Measurements from ENCODE around the gene WSB2. TPM values are rescaled to one million over a fixed set of nuclear protein-coding genes. Genes with fewer than 3 reads are reported as not detected.

The WSB2 gene
- total RNA-seq, 1 experiment from 2014 or later: 193 TPM

DNA sequence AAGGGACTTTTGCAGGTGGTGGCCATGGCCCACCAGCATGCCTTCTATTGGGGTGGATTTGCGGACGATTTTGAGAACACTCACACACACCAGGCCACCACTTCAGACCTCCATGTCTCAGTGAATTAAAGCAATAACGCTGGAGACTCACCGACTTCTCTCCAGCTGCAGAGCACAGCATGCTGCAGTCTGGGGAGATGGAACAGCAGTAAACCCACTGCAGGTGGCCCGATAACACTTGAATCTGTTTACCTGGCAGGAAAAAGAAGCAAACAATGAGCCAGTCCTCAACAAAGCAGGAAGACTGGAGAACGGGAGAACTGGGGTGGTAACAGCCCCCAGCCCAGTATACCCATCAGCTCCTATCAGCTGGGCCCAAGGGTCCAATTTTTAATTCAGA is 22.8 kb downstream of the WSB2 start:
- ChIA-PET CTCF (no interaction called here), POLR2A (no interaction called here)
- ATAC-seq (no peak), DNase-seq (ENCODE audit: low read depth, low spot score) (no peak)
- intact Hi-C loops (cut with micrococcal nuclease; ENCODE audit: unreplicated experiment): no loop called here
- peaks cover 43% of the 10 kb centered on the region for H3K36me3 ChIP-seq (ENCODE audit: control insufficient read depth, insufficient read depth, low read length)
- H3K9me3 ChIP-seq (ENCODE audit: control insufficient read depth, insufficient read depth, low read depth, low read length): no peaks in the 10 kb centered on the region
- 0 out of 2 replicates have a peak, but pooled peaks cover 5% of the 10 kb centered on the region for H3K4me1 ChIP-seq (ENCODE audit: control insufficient read depth, insufficient read depth, low read length)
- no peak overlapping the region for H3K27ac ChIP-seq (ENCODE audit: low read length)
- in situ Hi-C loops (cut with HindIII; ENCODE audit: low pct_unique_long_range_greater_than_20kb, low sequenced_read_pairs): no loop called here
- TF ChIP-seq REST (IDR thresholded peaks at IDR 0.05; ENCODE audit: insufficient read depth in 1 of 2, low read depth in 2 of 2, low read length in 1 of 2) (no peak), POLR2AphosphoS5 (IDR thresholded peaks at IDR 0.05; ENCODE audit: low read depth, low read length) (no peak), SIN3A (IDR thresholded peaks at IDR 0.05; ENCODE audit: borderline replicate concordance, insufficient read depth, low read depth, low read length) (no peak), TCF7L2 (IDR thresholded peaks at IDR 0.05; ENCODE audit: low read depth, low read length) (no peak)
- no TSS peak for BruUV-seq (replicated peaks)
- no peak overlapping the region for H3K4me3 ChIP-seq (ENCODE audit: low read depth in 2 of 2, low read length in 2 of 2)
- H3K27me3 ChIP-seq (ENCODE audit: control insufficient read depth, insufficient read depth, low read length): no peaks in the 10 kb centered on the region

GRCh38 chr12:118036672-118037411 is 24.1 kb downstream of the WSB2 start:
- ATAC-seq (no peak), DNase-seq (ENCODE audit: low read depth, low spot score) (no peak)
- in situ Hi-C loops (cut with HindIII; ENCODE audit: low pct_unique_long_range_greater_than_20kb, low sequenced_read_pairs) (no loop called here), intact Hi-C loops (cut with micrococcal nuclease; ENCODE audit: unreplicated experiment) (no loop called here)
- no peaks in the 10 kb centered on the region for H3K9me3 ChIP-seq (ENCODE audit: control insufficient read depth, insufficient read depth, low read depth, low read length)
- POLR2A ChIA-PET: no interaction called here
- no peaks in the 10 kb centered on the region for H3K27me3 ChIP-seq (ENCODE audit: control insufficient read depth, insufficient read depth, low read length)
- H3K36me3 ChIP-seq (ENCODE audit: control insufficient read depth, insufficient read depth, low read length): peaks cover 50% of the 10 kb centered on the region
- TF ChIP-seq TCF7L2 (IDR thresholded peaks at IDR 0.05; ENCODE audit: low read depth, low read length): no peak
- no peak for TF ChIP-seq REST (IDR thresholded peaks at IDR 0.05; ENCODE audit: insufficient read depth in 1 of 2, low read depth in 2 of 2, low read length in 1 of 2)
- no peak for TF ChIP-seq CTCF (IDR thresholded peaks at IDR 0.05)
- no peak for TF ChIP-seq SIN3A (IDR thresholded peaks at IDR 0.05; ENCODE audit: borderline replicate concordance, insufficient read depth, low read depth, low read length)
- TF ChIP-seq POLR2AphosphoS5 (IDR thresholded peaks at IDR 0.05; ENCODE audit: low read depth, low read length): no peak
- CTCF ChIA-PET: no interaction called here
- BruUV-seq (replicated peaks): no TSS peak
- H3K4me1 ChIP-seq (ENCODE audit: control insufficient read depth, insufficient read depth, low read length): 0 out of 2 replicates have a peak, but pooled peaks cover 5% of the 10 kb centered on the region
- H3K4me3 ChIP-seq (ENCODE audit: low read depth in 2 of 2, low read length in 2 of 2): no peak overlapping the region
- no peak overlapping the region for H3K27ac ChIP-seq (ENCODE audit: low read length)
